NT2/D1 (cell line): ENCODE data around the gene SEC63.

Experiments used
- SUZ12 ChIP-seq: IDR thresholded peaks from 2 replicates; pipeline ENCODE4 v1.6.1; 2011; ENCODE audit not compliant: insufficient read length, insufficient read depth; ENCODE audit errors: extremely low read depth
- YY1 ChIP-seq: IDR thresholded peaks from 2 replicates; pipeline ENCODE4 v1.6.1; 2011; ENCODE audit not compliant: insufficient read length, insufficient read depth

DNA sequence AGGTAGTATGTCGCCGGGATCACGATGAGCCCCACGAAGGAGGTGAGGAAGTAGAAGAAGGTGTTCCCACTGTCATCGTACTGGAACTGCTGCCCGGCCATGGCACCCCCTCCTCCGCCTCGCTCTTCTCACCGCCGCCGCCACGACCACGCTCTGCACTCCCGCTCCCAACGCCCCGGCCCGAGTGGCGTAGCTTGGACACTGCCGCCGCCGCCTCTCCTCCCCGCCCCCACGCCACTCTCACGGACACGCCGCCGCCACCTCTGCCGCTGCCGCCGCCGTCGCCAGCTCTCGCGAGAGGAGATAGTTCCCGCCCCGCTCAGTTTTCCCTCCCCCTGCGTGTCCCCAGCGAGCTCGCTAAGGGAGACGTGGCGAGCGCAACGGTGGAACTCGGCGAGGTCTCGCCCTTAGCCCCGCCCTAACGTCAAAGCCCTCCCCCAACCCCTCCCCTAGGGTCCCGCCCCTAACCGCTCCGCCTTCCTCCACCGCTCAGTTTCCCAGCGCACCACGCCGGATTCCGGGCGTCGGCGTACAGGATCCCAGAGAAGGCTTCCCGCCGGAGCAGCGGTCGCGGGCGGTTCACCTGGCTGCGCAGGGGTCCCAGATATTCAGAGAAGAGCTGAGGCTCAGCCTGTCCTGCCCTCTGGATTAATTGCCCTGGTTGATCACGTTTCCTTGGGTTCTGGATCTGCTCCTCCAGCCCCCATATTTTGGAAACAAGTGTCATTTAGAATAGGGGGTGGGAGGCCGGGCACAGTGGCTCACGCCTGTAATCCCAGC is at the start of gene SEC63:
- TF ChIP-seq YY1 (no peak), SUZ12 (no peak)
